OCI-LY3 (cell line): Measurements from ENCODE around the gene CSF2.

Source experiments
- CTCF ChIP-seq: fragments of 200-600, 300-600 bp; sonication (generic); IDR thresholded peaks from 2 replicates; pipeline ENCODE4 v1.5.1; 2014; ENCODE audit warnings: antibody characterized with exemption, low read length, low read depth
- EZH2phosphoT487 ChIP-seq: fragments of 200-600 bp; shearing (Covaris generic); IDR thresholded peaks from 2 replicates; pipeline ENCODE4 v1.6.1; 2018; ENCODE audit warnings: antibody characterized with exemption, mixed run types, low read depth

DNA sequence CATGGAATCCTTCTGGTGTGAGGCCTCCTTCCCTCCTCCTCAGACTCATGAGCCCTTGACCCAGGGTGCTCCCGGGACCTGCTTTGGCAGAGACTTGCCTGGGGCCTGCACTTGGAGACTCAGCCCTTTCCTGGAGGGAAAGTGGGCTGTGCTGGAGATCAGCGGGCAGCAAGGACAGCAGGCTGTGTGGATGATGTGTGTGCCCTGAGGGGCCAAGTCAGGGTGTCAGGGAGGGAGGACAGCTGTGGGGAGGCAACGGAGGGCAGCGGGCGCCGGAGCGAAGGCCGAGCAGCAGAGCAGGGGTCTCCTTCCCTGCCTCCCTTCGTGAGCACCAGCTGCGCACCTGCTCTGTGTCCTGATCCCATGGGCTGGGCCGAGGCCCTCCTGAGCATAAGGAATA is 6.1 kb upstream of the CSF2 start:
- TF ChIP-seq CTCF = no peak
- no peak for TF ChIP-seq EZH2phosphoT487
